Measurements from ENCODE around the gene CSRNP3. TPM values are rescaled to one million over a fixed set of nuclear protein-coding genes. Genes with fewer than 3 reads are reported as not detected.

CSRNP3 gene
- total and polyA plus RNA-seq, 2 donors from 2014 or later: 3.3 to 6.4 TPM

GRCh38 chr2:165674780-165675179 lies 205.3 kb downstream of the CSRNP3 start:
- Histone ChIP-seq H3K9me3 (ENCODE audit: control insufficient read depth in 2 of 3, insufficient read depth in 1 of 3, low read length in 3 of 3) (no peaks in the 10 kb centered on the region), H3K36me3 (ENCODE audit: control insufficient read depth in 2 of 3, insufficient read depth in 3 of 3, low read length in 3 of 3) (peaks cover 0 to 12% (median 0%) of the 10 kb centered on the region in 3 donors), H3K4me1 (ENCODE audit: control insufficient read depth in 2 of 3, insufficient read depth in 2 of 3, low read depth in 1 of 3, low read length in 3 of 3) (no peaks in the 10 kb centered on the region), H3K27ac (ENCODE audit: low read depth in 2 of 2, low read length in 2 of 2) (no peak overlapping the region), H3K27me3 (ENCODE audit: control insufficient read depth, insufficient read depth, low read length) (no peaks in the 10 kb centered on the region), H3K9ac (ENCODE audit: low read length in 3 of 3) (no peak overlapping the region), H3K4me3 (ENCODE audit: low read length in 3 of 3) (no peak overlapping the region)
- intact Hi-C loops (cut with DNase I): no loop called here
- DNase-seq: no peak
- no peak for FAIRE-seq
- TF ChIP-seq, protein P1, sequence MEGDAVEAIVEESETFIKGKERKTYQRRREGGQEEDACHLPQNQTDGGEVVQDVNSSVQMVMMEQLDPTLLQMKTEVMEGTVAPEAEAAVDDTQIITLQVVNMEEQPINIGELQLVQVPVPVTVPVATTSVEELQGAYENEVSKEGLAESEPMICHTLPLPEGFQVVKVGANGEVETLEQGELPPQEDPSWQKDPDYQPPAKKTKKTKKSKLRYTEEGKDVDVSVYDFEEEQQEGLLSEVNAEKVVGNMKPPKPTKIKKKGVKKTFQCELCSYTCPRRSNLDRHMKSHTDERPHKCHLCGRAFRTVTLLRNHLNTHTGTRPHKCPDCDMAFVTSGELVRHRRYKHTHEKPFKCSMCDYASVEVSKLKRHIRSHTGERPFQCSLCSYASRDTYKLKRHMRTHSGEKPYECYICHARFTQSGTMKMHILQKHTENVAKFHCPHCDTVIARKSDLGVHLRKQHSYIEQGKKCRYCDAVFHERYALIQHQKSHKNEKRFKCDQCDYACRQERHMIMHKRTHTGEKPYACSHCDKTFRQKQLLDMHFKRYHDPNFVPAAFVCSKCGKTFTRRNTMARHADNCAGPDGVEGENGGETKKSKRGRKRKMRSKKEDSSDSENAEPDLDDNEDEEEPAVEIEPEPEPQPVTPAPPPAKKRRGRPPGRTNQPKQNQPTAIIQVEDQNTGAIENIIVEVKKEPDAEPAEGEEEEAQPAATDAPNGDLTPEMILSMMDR (IDR thresholded peaks at IDR 0.05; ENCODE audit: borderline replicate concordance, extremely low read depth, insufficient read depth): no peak

GRCh38 chr2:165675551-165675968 lies 206.1 kb downstream of the CSRNP3 start:
- Histone ChIP-seq H3K9me3 (ENCODE audit: control insufficient read depth in 2 of 3, insufficient read depth in 1 of 3, low read length in 3 of 3) (no peaks in the 10 kb centered on the region), H3K9ac (ENCODE audit: low read length in 3 of 3) (no peak overlapping the region), H3K4me3 (ENCODE audit: low read length in 3 of 3) (no peak overlapping the region), H3K36me3 (ENCODE audit: control insufficient read depth in 2 of 3, insufficient read depth in 3 of 3, low read length in 3 of 3) (peaks cover 0 to 12% (median 0%) of the 10 kb centered on the region in 3 donors), H3K27me3 (ENCODE audit: control insufficient read depth, insufficient read depth, low read length) (no peaks in the 10 kb centered on the region), H3K4me1 (ENCODE audit: control insufficient read depth in 2 of 3, insufficient read depth in 2 of 3, low read depth in 1 of 3, low read length in 3 of 3) (no peaks in the 10 kb centered on the region), H3K27ac (ENCODE audit: low read depth in 2 of 2, low read length in 2 of 2) (no peak overlapping the region)
- no peak for DNase-seq
- TF ChIP-seq, protein P1 (IDR thresholded peaks at IDR 0.05; ENCODE audit: borderline replicate concordance, extremely low read depth, insufficient read depth): no peak
- intact Hi-C loops (cut with DNase I): no loop called here
- no peak for FAIRE-seq

- FAIRE-seq (no peak), DNase-seq (no peak)
- H3K36me3 ChIP-seq (ENCODE audit: control insufficient read depth in 2 of 3, insufficient read depth in 3 of 3, low read length in 3 of 3): peaks cover 0 to 12% (median 0%) of the 10 kb centered on the region in 3 donors
- no peak overlapping the region for H3K27ac ChIP-seq (ENCODE audit: low read depth in 2 of 2, low read length in 2 of 2)
- no peak overlapping the region for H3K4me3 ChIP-seq (ENCODE audit: low read length in 3 of 3)
- TF ChIP-seq, protein P1 (IDR thresholded peaks at IDR 0.05; ENCODE audit: borderline replicate concordance, extremely low read depth, insufficient read depth): no peak
- H3K4me1 ChIP-seq (ENCODE audit: control insufficient read depth in 2 of 3, insufficient read depth in 2 of 3, low read depth in 1 of 3, low read length in 3 of 3): no peaks in the 10 kb centered on the region
- no peaks in the 10 kb centered on the region for H3K9me3 ChIP-seq (ENCODE audit: control insufficient read depth in 2 of 3, insufficient read depth in 1 of 3, low read length in 3 of 3)
- no peaks in the 10 kb centered on the region for H3K27me3 ChIP-seq (ENCODE audit: control insufficient read depth, insufficient read depth, low read length)
- intact Hi-C loops (cut with DNase I): no loop called here
- H3K9ac ChIP-seq (ENCODE audit: low read length in 3 of 3): no peak overlapping the region
Measured at GRCh38 chr2:165678882-165679281, 209.4 kb downstream of the CSRNP3 start.

GRCh38 chr2:165679621-165680020 lies 210.1 kb downstream of the CSRNP3 start:
- no peak for FAIRE-seq
- intact Hi-C loops (cut with DNase I): no loop called here
- TF ChIP-seq, protein P1 (IDR thresholded peaks at IDR 0.05; ENCODE audit: borderline replicate concordance, extremely low read depth, insufficient read depth): no peak
- H3K9ac ChIP-seq (ENCODE audit: low read length in 3 of 3): no peak overlapping the region
- H3K27ac ChIP-seq (ENCODE audit: low read depth in 2 of 2, low read length in 2 of 2): no peak overlapping the region
- H3K4me3 ChIP-seq (ENCODE audit: low read length in 3 of 3): no peak overlapping the region
- no peaks in the 10 kb centered on the region for H3K9me3 ChIP-seq (ENCODE audit: control insufficient read depth in 2 of 3, insufficient read depth in 1 of 3, low read length in 3 of 3)
- H3K4me1 ChIP-seq (ENCODE audit: control insufficient read depth in 2 of 3, insufficient read depth in 2 of 3, low read depth in 1 of 3, low read length in 3 of 3): no peaks in the 10 kb centered on the region
- peaks cover 0 to 12% (median 0%) of the 10 kb centered on the region in 3 donors for H3K36me3 ChIP-seq (ENCODE audit: control insufficient read depth in 2 of 3, insufficient read depth in 3 of 3, low read length in 3 of 3)
- no peaks in the 10 kb centered on the region for H3K27me3 ChIP-seq (ENCODE audit: control insufficient read depth, insufficient read depth, low read length)
- no peak for DNase-seq
